ENCODE results near the gene BEND7.

The BEND7 gene

DNA sequence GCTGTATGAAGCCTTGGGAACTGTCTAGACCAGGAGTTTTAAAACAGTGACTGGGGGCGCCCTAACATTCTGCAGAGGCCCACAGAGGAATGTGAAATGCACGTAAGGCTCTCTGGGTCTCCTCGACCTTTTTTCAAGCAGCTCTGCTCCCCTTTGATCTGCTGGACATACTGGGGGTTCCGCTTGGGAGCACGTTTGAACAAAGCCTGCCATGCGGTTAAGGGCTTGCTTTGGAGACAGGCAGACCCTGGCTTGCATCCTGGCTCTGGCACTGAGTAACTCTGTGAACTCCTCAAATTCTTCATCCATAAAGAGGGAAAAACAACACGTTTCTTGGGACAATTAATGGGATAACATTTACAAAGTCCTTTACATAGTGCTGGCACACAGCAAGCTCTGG, 7.8 kb downstream of the BEND7 start:
- no peak for DNase-seq (ENCODE audit: low read depth, low spot score)

DNA sequence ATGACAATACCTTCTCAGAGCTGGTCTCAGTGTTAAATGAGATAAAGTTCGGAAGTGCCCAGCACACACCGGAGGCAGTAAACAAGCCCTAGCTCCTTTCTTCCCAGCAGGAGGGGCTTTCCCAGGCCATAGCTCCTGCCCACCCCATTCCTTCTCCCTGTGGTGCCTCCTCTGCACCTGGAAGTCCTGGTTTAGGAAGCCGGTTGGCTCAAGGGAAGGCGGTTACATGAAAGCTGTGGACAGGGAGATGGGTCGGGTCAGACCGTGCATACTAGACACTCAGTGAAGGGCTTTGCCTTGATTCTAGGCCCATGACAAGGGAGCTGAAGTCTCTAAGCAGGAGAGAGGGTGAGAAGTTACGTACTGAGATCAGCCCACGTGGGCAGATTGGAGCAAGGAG, 8.6 kb downstream of the BEND7 start:
- no peak for DNase-seq (ENCODE audit: low read depth, low spot score)

DNA sequence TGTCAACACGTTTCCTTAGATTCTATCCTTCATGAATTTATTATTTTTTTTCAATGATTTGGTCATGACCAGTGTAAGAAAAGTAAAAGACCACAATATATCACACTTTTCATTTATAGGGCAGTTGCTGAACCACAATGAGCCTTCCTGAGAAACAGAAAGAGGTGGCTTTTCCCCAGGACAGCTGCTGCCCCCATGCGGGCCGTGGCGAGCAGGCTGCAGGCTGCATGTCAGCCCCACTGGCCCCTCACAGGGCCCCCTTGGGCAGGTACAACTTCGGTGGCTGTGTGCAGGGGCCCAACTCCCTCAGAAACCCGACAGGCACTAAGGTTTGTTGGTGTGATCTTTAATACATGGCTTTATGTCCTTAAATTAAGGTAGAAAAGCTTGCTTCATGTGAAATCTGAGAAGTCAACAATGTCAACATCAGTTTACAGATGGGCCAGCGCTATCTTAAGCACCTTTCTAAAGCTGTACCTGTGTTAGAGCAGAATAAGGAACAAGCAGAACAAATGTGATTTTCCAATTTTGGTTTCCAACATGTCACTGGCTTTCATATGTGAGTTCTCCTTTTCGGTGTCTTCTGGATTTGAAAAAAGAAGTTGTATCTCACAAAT, 10.6 kb downstream of the BEND7 start:
- DNase-seq (ENCODE audit: low read depth, low spot score) = peak; percentile 42

DNA sequence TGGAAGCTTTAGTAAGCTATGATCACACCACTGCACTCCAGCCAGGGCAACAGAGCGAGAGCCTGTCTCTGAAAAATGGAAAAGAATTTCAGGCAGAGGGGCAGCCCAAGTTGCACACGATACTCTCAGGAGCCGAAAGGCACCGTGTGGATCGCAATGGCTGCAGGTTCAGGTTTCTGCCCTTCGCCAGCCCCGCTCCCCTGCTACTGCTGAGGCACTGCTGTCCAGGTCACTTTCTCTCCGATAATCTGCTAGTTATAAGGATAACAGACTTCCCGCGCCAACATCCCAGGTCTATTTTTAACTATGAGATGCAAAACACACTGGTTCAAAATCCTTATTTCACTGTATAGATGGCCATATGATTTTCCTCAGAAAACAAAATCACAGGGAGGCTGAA, 11.1 kb downstream of the BEND7 start:
- DNase-seq (ENCODE audit: low read depth, low spot score) = no peak

DNA sequence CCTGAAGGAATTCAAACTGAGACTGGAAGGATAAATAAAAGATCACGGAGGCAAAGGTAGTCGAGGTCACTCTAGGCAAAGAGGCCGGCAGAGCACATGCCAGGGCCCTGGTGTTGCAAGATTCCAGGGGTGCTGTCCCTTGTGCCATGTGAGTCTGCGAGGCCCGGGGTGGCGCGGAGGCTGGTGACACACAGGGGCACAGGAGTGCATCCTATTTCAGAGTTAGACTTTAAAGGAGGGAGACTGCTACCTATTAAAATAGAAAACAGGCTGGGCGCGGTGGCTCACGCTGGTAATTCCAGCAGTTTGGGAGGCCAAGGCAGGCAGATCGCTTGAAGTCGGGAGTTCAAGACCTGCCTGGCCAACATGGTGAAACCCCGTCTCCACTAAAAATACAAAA, 12.6 kb downstream of the BEND7 start:
- DNase-seq (ENCODE audit: low read depth, low spot score) = no peak

DNA sequence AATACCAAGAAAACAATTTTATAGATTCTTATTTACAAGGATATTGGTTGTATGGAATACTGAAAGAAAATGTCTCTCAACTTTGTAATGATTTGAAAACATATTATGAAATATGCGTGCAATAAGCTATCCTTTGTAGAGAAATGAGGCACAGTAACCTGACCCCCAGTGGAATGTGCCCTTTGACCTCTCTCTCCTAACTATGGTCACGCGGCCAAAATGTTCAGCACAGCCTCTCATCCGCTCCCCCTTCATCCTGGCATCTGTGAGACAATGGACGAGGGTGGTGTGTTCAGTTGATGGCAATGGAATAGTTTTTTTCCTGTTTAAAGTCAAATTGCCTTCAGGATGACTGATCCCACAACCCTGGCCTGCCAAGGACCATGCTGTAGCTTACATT, 13.3 kb downstream of the BEND7 start:
- DNase-seq (ENCODE audit: low read depth, low spot score) = no peak

DNA sequence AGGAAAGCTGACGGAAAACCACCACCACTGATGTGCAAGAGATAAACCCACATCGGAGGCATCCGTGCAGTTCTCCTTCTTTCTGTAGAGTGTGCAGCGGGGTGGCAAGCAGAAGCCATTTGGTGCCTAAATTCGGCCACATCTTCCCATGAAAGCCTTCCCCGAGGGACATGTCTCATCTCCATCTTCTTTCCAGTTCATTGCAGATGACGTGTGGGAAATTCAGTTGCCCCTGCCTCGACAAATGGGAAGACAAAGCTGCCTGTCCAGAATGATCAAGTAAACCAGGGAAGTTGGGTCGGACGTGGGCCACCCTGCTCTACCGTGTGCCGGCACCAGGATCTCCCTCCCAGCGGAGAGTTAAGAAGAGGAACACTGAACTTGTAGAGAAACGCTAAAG, 14.5 kb downstream of the BEND7 start:
- DNase-seq (ENCODE audit: low read depth, low spot score) = no peak

DNA sequence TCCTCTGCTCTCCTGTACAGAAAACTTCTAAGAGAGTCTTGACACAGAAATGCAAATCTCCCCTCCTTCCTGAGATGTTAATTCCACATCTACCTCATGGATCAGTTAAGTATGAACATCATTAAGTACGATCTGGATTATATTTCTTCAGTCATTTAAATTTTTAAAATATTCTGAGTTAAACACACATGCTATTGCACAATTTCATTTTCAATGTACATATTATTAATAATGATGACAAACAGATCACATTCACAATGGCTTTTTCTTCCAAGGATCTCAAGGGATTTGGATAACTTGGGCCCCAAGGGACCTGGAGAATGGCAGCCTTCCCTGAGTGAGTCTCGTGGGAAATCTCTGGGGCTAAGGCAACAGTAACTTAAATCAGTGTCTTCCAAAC, 16.2 kb downstream of the BEND7 start:
- no peak for DNase-seq (ENCODE audit: low read depth, low spot score)

DNA sequence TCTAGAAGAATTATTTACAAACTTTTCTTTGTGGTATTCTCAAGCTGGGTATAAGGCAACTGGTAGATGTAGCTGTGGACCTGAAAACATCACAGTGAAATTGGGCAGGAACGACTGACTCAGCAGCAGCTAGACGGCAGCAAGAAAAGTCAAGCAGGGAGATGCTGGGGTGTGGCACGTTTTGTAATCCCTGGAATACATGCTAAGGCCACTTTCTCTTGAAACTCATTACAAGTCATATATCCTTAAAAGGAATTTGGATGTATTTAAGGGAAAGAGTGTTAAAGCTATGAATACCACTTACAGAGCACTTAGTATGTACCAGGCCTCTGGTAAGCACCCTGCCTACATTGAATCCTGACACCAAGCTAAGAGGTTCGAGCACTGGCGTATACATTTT, 17.4 kb downstream of the BEND7 start:
- no peak for DNase-seq (ENCODE audit: low read depth, low spot score)

DNA sequence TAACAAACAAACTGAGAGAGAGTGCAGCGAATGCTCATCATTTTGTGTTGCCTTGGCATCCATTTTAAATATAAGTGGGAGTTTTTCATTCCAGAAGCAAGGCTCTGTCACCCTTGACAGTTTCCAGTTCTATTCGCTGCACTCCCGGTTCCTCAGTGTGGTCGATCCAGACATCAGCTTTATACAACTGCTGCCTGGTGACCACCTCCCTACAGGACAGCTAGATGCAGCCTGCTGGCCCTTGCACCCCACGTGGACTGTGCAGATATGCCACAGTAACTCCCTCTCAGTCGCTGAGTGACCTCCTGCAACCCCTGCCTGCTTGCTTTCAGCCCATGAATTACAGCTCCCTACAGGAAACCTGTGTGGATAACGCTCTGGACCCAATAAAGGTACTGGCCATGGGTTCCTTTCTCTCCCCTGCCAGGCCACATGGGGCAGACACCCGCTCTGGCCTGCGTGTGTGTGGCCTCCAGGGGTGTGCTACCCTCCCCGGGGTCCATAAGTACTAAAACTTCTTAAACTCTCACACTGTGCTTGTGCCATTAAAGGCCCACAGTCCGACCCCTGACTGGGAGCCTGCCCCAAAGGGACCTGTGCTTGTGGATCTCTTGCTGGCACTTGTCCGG, 23.6 kb downstream of the BEND7 start:
- DNase-seq (ENCODE audit: low read depth, low spot score) = no peak

DNA sequence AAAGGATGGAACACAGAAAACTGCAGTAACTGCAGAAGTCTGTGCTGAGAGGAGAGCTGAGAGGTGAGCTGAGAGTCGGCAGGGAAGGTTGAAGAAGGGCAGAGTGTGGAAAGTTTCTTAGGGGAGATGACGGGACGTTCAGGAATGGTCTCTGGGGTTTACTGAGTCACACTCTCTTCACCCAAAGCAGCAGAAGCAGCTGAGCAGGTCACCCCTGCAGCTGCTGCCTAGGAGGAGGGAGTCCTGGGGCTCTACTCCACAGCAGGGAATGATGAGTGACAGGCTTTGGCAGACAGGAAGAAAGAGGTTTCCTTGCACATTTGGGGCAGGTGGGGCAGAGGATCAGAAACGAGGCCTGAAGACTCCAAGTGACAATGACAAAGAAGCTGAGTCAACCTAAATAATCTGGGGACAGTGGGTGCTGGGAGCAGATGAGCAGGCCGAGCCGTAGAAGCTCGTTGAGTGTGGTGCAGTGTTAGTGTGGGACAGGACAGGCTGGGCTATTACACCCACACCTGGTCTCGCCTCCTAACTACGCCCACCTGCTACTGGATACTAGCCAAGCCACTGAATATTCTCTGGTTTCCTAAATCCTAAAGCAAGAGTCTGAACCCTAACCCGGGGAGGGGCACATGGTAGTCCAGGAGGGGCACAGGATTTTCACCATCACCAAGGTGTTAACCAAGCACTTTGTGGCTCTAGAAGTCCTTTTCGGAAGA, 24.9 kb downstream of the BEND7 start:
- peak; percentile 76 for DNase-seq (ENCODE audit: low read depth, low spot score)

DNA sequence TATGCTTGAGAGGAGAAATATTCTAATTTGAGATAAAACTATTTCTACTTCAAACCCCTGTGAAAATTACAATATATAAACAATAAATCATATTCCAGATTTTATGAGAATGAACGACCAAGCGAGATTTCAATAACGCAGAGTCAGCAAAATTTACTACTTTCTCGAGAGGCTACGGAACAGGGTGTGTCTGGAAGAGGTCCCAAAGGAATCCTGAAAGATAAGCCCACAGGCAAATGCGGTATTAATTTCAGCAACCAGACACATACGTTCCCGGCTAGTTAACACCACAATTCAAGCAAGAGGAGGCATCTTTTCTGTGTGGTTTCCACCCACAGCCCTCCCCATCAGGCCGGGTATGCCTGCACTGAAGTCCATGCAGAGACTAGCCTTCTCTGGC, 26.4 kb downstream of the BEND7 start:
- DNase-seq (ENCODE audit: low read depth, low spot score) = no peak

DNA sequence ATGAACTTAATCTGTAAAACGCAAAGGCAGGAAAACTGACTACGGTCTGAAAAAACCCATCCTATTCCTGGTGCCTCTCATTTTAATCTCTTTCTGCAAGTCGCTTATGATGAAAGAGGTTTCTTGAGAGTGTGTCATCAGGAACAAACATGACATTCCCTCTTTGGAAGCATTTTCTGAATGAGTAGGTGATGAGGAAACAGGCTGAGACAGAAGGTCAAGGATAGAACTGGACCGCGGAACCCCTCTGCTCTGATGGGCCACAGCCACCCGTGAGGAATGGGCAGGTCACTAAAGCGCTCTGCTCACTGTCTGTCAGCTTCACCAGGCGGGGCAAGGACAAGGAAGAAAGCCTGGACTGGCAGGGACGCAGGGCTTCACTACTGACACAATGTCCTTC, 28.6 kb downstream of the BEND7 start:
- DNase-seq (ENCODE audit: low read depth, low spot score) = no peak

DNA sequence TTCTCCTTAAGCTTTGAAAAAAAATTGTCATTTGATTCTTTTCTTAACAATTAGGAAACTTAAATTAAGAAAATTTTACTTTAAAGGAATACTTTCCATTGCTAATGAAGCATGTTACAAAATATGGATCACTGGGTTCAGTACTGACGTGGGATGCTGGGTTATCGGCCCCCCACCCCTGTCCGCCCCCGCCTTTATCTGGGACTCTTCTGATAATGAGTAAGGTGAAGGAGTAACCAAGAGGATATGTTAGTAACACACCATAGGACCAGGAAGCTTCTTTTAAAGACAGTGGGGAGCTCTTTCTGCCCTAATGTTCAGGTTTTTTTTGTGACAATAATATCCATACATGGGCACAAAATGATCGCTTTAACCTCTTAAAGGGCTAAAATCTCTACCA, 29.7 kb downstream of the BEND7 start:
- DNase-seq (ENCODE audit: low read depth, low spot score) = no peak

DNA sequence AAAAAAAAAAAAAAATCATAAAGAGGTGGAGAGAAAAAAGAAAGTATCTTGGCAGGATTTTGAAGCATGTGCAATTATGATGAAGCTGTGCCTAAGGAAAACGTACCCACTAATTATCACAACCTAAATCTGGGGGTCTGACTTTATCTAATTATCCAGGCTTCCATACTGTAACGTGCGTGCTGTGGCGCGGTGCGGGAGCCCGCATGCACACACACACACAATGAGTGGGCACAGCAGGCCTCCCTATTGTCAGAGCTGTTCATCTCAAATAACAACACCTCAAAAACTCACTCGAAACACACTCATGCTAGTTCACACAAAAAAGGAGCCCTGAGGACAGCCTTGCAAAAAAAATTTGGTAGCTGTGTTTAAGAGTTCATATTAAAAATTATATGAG, 31.9 kb downstream of the BEND7 start:
- DNase-seq (ENCODE audit: low read depth, low spot score) = no peak

DNA sequence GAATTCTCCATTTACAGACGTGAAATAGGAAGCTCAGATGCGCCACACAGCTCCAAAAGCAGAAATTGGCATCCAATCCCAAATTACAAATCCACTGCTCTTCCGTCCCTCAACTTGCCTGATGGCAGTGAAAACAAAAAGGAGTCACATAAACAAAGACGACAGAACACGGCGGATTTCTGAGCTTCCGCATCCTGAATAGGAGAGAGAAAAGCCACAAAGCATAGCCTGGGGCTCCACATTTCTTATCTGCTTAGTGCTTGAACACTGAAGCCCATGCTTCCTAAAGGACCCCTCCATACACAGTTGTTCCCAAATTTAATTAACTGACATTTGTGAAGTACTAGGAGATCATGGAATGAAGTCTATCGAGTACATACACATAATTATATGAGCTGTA, 32.6 kb downstream of the BEND7 start:
- DNase-seq (ENCODE audit: low read depth, low spot score) = no peak

DNA sequence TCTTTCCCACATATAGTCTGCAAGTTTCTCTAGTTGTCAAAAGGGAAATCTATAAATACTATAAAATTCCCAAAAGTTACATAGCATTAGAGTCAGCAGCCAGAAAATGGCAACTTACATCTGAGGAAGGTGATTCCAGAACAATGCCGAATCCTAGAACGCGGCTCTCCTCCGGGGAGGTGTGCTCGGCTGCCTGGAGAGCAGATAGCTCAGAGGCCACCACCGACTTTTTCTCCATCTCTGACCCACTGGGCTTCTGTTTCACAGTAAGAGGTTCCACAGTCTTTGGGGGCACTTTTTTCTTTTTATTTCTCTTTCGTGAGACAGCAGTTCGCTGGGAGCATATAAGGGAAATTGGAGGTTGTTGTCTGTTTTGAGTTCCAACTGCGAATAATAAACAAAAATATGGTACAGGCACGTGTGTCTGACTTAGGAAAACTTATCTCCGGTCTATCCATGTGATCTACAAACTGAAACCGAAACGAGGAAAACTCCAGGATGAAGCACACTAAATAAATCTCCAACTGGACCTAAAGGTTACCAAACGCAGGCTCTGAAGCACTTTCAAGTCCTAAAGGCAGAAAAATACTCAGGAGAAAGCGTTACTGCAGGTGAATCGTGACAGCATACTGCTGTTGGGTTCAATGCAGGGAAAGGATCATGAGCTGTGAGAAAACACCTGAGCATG, 36.2 kb downstream of the BEND7 start:
- no peak for DNase-seq (ENCODE audit: low read depth, low spot score)

DNA sequence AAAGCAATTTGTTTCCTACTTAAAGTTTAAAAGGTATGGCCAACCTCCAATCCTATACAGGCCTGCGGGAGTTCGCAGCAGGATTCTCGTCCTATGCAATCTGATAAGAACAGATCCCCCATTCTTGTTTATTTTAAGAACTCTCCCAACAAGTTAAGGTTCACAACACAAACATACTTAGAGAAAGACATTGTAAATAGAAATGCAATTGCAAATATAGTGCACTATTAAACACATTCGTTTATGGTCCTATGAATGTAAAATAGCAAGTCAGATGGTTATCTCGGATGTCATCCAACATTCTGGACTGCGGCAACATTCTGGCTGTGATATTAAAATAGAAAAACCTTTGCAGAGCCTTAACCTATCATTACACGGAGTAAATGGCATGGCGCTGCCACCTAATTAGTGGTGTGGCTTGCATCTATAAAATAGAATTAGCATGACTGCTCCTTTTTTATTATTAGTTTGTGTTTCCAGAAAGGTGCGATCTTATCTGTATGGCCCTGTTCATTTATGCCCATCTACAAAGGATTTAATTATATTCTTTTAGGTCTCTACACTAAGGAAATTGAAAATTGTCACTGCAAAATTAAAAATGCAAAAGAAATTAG, 37.0 kb downstream of the BEND7 start:
- no peak for DNase-seq (ENCODE audit: low read depth, low spot score)

DNA sequence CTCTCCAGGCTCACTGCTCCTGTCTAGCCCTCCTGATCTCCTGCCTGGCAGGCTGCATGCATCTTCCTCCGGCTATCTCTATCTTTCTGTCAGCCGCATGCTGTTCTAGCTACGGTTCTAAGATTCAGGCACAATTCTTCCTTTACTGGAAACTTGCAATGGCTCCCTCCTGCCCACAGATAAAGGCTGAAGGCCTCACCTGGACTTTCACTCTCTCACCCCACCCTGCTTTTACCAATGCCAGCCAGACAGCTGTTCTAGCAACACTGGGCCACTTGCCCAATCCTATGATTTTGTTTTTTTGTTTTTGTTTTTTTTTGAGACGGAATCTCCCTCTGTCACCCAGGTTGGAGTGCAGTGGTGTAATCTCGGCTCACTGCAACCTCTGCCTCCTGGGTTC, 38.3 kb downstream of the BEND7 start:
- DNase-seq (ENCODE audit: low read depth, low spot score) = no peak

DNA sequence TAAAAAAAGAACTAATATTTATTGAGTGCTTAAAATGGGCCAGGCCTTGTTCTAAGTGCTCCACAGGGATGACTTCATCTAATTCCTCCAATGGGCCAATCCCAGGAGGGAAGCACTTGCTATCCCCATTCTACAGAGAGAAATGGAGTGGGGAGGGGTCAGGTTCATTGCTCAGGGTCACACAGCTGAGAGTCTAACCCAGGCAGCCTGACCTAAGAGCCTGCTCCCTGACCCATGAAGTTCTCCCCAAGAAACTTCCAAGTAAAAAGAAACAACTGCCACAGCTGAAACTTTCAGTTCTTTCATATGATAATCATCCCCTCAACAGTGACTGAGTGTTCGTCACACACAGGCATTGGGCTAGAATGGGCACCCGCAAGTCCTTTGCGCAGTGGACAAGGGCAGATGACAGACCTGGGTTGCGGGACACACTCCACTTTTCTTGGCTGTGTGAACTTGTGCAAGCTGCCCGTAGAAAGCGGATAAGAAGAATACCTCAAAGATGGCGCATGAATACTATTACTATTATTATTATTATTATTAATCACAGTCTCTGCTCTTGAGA, 39.7 kb downstream of the BEND7 start:
- no peak for DNase-seq (ENCODE audit: low read depth, low spot score)

DNA sequence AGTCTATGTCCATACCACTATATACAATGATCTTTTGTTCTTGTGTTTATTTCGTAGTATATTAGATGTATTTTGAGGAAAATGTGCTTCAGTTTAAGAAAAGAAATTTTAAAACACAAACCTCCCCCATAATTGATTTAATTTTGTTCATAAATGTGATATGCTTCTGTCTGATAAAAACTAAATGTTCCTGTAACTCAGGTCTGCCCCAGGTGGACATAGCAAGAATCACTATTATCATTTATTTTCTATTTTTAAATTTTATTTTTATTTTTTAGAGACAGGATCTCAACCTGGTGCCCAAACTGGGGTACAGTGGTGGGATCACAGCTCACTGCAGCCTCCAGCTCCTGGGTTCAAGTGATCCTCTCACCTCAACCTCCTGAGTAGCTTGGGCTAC, 43.2 kb downstream of the BEND7 start:
- peak; percentile 10 for DNase-seq (ENCODE audit: low read depth, low spot score)

DNA sequence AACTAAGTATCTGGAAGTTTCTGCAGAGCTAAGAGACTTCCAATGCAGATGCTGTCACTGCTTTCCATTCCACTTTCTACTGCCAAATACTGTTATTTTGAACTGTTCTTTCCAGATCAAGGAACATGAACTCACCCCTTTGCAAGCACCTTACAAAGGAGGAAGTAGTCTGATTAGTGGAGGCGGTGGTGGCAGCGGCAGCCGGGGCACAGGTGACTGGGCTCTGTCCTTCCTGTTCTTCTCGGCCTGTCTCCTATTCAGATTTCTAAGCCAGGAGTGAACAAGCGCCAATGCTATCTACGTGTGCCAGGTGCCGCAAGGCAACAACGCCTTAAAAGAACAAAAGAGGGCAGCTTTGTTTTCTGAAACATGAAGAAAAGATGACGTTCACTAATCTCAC, 44.9 kb downstream of the BEND7 start:
- no peak for DNase-seq (ENCODE audit: low read depth, low spot score)
